Sigmoid colon (tissue), 7 donors: ENCODE data around the gene ADAM33. TPM values are rescaled to one million over a fixed set of nuclear protein-coding genes. Genes with fewer than 3 reads are reported as not detected.

Experiments
- DNase-seq: peaks from one replicate; pipeline ENCODE4 v3.0.0-alpha.2; 2019
- H3K27ac ChIP-seq, 4 donors: fragments of 200-600 bp; sonication (generic); one replicate each; pipeline ENCODE4 v1.5.1; 2016 to 2019; ENCODE audit warnings: mild to moderate bottlenecking in 1 of 4
- H3K27me3 ChIP-seq, 3 donors: fragments of 200-600 bp; sonication (generic); one replicate each; pipeline ENCODE4 v1.5.1; 2019; ENCODE audit warnings: mild to moderate bottlenecking in 1 of 3
- H3K36me3 ChIP-seq, 4 donors: fragments of 200-600 bp; sonication (generic); one replicate each; pipeline ENCODE4 v1.5.1; 2016 to 2019
- H3K4me1 ChIP-seq, 4 donors: fragments of 200-600 bp; sonication (generic); one replicate each; pipeline ENCODE4 v1.5.1; 2017 to 2019
- H3K4me3 ChIP-seq, 4 donors: fragments of 200-600 bp; sonication (generic); one replicate each; pipeline ENCODE4 v1.5.1; 2017 to 2019; ENCODE audit warnings: mild to moderate bottlenecking in 2 of 4, moderate library complexity in 1 of 4
- H3K9me3 ChIP-seq, 4 donors: fragments of 200-600 bp in 3 of 4; sonication (generic) in 3 of 4; one replicate each; pipeline versions ENCODE4 v1.5.1 to v1.6.1; 2013 to 2019
- CTCF ChIP-seq, 4 experiments: fragments of 450-650 bp in 3 of 4; fragments of 200-600 bp in 1 of 4; IDR thresholded peaks; one replicate each; pipeline ENCODE4 v1.5.1; 2016 to 2019; ENCODE audit warnings: antibody characterized with exemption in 4 of 4, mild to moderate bottlenecking in 3 of 4, moderate library complexity in 2 of 4
- EP300 ChIP-seq, 4 donors: sonication (generic); formaldehyde crosslinking; IDR thresholded peaks; one replicate each; pipeline ENCODE4 v1.6.1; 2017; ENCODE audit warnings: antibody characterized with exemption in 4 of 4
- POLR2A ChIP-seq, 2 donors: fragments of 450-650 bp; IDR thresholded peaks; one replicate each; pipeline ENCODE4 v1.6.1; 2016; ENCODE audit warnings: antibody characterized with exemption in 2 of 2, mild to moderate bottlenecking in 2 of 2, moderate library complexity in 2 of 2
- POLR2AphosphoS5 ChIP-seq, 4 donors: sonication (generic); formaldehyde crosslinking; IDR thresholded peaks; one replicate each; pipeline ENCODE4 v1.6.1; 2017; ENCODE audit warnings: antibody characterized with exemption in 4 of 4
- WGBS, 2 donors: extraction: QIAGEN DNeasy Blood & Tissue Kit; methylation state at CpG; one replicate each; pipeline ENCODE4 v1.1.7; 2013; 5-methylcytosine and 5-hydroxymethylcytosine counted together
- intact Hi-C: fragments of 100-400 bp; cut with DNase I; formaldehyde crosslinking; loops from one replicate; pipeline ENCODE4 v1.15.1; 2023
- polyA plus RNA-seq, 3 donors: library from polyadenylated mRNA; stranded (reverse); fragments of 200-250 nt; gene quantifications; one replicate each; pipeline ENCODE4 v1.2.3, GENCODE V29; 2013
- total RNA-seq, 4 donors: library from RNA; depleted of rRNA; stranded (reverse); fragments of >200 nt; gene quantifications; one replicate each; pipeline ENCODE4 v1.1.0, GENCODE V29; 2016
- donor health status: healthy with polysubstance abuse.
- donor health status: Bipolar disorder and iron deficiency.
- donor health status: healthy.

The ADAM33 gene
- total and polyA plus RNA-seq, 7 donors: 0.69 to 484 (median 49.9) TPM

- intact Hi-C loops: no loop called here
- H3K27me3 ChIP-seq: no peaks in the 10 kb centered on the region
- 86 to 92% methylated on average over 23 of the region's 23 CpGs for WGBS, 2 donors
- H3K27ac ChIP-seq: no peak overlapping the region
- no peak for DNase-seq
- no peak overlapping the region for H3K4me3 ChIP-seq
- TF ChIP-seq EP300 (IDR thresholded peaks at IDR 0.05): no peak
- H3K9me3 ChIP-seq: peaks cover 0 to 6% (median 1%) of the 10 kb centered on the region in 4 donors
- H3K36me3 ChIP-seq: no peaks in the 10 kb centered on the region
- peaks cover 0 to 6% (median 1%) of the 10 kb centered on the region in 4 donors for H3K4me1 ChIP-seq
Observed at GRCh38 chr20:3692706-3693294, 11.0 kb upstream of the ADAM33 start.

DNA sequence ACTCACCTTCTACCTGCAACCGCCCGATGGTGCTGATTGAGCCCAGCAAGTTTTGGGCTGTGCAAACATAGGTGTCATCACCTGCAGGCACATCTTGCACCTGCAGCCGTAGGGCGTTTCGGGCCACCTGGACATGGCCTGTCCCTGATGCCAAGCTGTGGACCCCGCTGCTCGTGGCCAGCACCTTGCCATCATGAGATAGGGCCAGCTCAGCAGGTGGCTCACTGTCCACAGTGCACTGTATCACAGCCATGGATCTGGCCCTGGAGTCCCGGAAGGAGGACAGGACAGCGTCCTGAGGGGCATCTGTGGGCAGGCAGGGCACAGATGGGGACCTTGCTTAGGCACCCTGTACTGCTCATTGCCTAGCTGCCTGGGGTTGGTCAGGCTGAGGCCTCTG is 10.1 kb upstream of the ADAM33 start:
- intact Hi-C loops: no loop called here
- TF ChIP-seq CTCF (IDR thresholded peaks at IDR 0.05): no peak
- no peak for TF ChIP-seq POLR2A (IDR thresholded peaks at IDR 0.05)
- TF ChIP-seq POLR2AphosphoS5 (IDR thresholded peaks at IDR 0.05): no peak
- no peak for TF ChIP-seq EP300 (IDR thresholded peaks at IDR 0.05)
- no peaks in the 10 kb centered on the region for H3K36me3 ChIP-seq
- H3K4me3 ChIP-seq: no peak overlapping the region
- H3K4me1 ChIP-seq: peaks cover 0 to 15% (median 10%) of the 10 kb centered on the region in 4 donors
- no peak for DNase-seq
- no peak overlapping the region for H3K27ac ChIP-seq
- WGBS, 2 donors: 81 to 84% methylated on average over 9 of the region's 9 CpGs
- H3K27me3 ChIP-seq: no peaks in the 10 kb centered on the region
- H3K9me3 ChIP-seq: peaks cover 0 to 6% (median 1%) of the 10 kb centered on the region in 4 donors

GRCh38 chr20:3691306-3691705 is 9.5 kb upstream of the ADAM33 start:
- Histone ChIP-seq H3K36me3 (no peaks in the 10 kb centered on the region), H3K27ac (no peak overlapping the region), H3K4me3 (no peak overlapping the region), H3K27me3 (no peaks in the 10 kb centered on the region), H3K9me3 (peaks cover 0 to 2% (median 0%) of the 10 kb centered on the region in 4 donors), H3K4me1 (peaks cover 0 to 20% (median 14%) of the 10 kb centered on the region in 4 donors)
- intact Hi-C loops: no loop called here
- 92 to 93% methylated on average over 16 of the region's 16 CpGs for whole genome bisulfite sequencing, 2 donors
- DNase-seq: no peak
- TF ChIP-seq EP300 (IDR thresholded peaks at IDR 0.05) (no peak), POLR2AphosphoS5 (IDR thresholded peaks at IDR 0.05) (no peak), CTCF (IDR thresholded peaks at IDR 0.05) (no peak), POLR2A (IDR thresholded peaks at IDR 0.05) (no peak)

GRCh38 chr20:3690413-3690812 is 8.6 kb upstream of the ADAM33 start:
- Histone ChIP-seq H3K27ac (no peak overlapping the region), H3K4me1 (peaks cover 0 to 29% (median 23%) of the 10 kb centered on the region in 4 donors), H3K4me3 (no peak overlapping the region), H3K9me3 (no peaks in the 10 kb centered on the region), H3K27me3 (no peaks in the 10 kb centered on the region), H3K36me3 (no peaks in the 10 kb centered on the region)
- WGBS, 2 donors: 95 to 97% methylated on average over 3 of the region's 3 CpGs
- intact Hi-C loops: no loop called here
- DNase-seq: no peak
- TF ChIP-seq EP300 (IDR thresholded peaks at IDR 0.05) (no peak), POLR2A (IDR thresholded peaks at IDR 0.05) (no peak), CTCF (IDR thresholded peaks at IDR 0.05) (no peak), POLR2AphosphoS5 (IDR thresholded peaks at IDR 0.05) (no peak)

DNA sequence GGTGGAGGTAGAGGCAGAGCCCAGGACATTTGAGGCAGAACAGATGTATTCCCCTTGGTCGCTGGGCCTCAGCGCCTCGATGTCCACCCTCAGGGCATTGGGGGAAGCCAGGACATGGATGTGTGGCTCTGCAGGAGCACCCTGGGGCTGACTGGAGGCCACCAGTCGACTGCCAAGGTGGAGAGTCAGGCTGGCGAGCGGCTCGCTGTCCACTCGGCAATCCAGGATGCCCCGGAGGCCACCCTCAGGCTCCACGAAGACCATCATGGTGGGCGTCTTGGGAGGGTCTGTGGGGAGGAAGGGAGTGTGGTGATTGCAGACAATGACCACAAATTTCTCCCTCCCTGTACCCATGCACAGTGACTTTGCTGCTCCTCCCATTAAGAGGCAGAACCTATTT is 8.2 kb upstream of the ADAM33 start:
- Histone ChIP-seq H3K27me3 (no peaks in the 10 kb centered on the region), H3K4me3 (no peak overlapping the region), H3K9me3 (no peaks in the 10 kb centered on the region), H3K4me1 (peaks cover 0 to 31% (median 24%) of the 10 kb centered on the region in 4 donors), H3K27ac (no peak overlapping the region), H3K36me3 (no peaks in the 10 kb centered on the region)
- DNase-seq: no peak
- TF ChIP-seq POLR2AphosphoS5 (IDR thresholded peaks at IDR 0.05) (no peak), CTCF (IDR thresholded peaks at IDR 0.05) (no peak), POLR2A (IDR thresholded peaks at IDR 0.05) (no peak), EP300 (IDR thresholded peaks at IDR 0.05) (no peak)
- intact Hi-C loops: loop anchor here (10.0 kb wide), 2 partner anchors 155 to 915 kb away; partner anchors contain the start of gene MAVS
- WGBS, 2 donors: 90% methylated on average over 11 of the region's 11 CpGs
